Upper lobe of left lung (tissue), 4 donors: ENCODE results near the gene KRTAP5-6.

Experiments used
- POLR2A ChIP-seq, 4 donors: fragments of 450-650 bp; IDR thresholded peaks; one replicate each; pipeline ENCODE4 v1.5.1; 2016 to 2017; ENCODE audit warnings: antibody characterized with exemption in 4 of 4, mild to moderate bottlenecking in 2 of 4
- TF ChIP-seq, protein P1 (sequence below), 6 experiments: fragments of 450-650 bp in 4 of 6; fragments of 200-600 bp in 2 of 6; sonication (generic) in 2 of 6; IDR thresholded peaks; one replicate each; pipeline ENCODE4 v1.5.1; 2016 to 2019; ENCODE audit warnings: antibody characterized with exemption in 6 of 6

GRCh38 chr11:1672613-1673350 lies 24.2 kb upstream of the KRTAP5-6 start:
- no peak for TF ChIP-seq POLR2A (IDR thresholded peaks at IDR 0.05)
- TF ChIP-seq, protein P1, sequence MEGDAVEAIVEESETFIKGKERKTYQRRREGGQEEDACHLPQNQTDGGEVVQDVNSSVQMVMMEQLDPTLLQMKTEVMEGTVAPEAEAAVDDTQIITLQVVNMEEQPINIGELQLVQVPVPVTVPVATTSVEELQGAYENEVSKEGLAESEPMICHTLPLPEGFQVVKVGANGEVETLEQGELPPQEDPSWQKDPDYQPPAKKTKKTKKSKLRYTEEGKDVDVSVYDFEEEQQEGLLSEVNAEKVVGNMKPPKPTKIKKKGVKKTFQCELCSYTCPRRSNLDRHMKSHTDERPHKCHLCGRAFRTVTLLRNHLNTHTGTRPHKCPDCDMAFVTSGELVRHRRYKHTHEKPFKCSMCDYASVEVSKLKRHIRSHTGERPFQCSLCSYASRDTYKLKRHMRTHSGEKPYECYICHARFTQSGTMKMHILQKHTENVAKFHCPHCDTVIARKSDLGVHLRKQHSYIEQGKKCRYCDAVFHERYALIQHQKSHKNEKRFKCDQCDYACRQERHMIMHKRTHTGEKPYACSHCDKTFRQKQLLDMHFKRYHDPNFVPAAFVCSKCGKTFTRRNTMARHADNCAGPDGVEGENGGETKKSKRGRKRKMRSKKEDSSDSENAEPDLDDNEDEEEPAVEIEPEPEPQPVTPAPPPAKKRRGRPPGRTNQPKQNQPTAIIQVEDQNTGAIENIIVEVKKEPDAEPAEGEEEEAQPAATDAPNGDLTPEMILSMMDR (IDR thresholded peaks at IDR 0.05) = no peak
